Subcutaneous adipose tissue (tissue), 4 donors: ENCODE results near the gene PROK1. TPM values are rescaled to one million over a fixed set of nuclear protein-coding genes. Genes with fewer than 3 reads are reported as not detected.

Experiments used
- total RNA-seq, 4 donors: library from RNA; depleted of rRNA; stranded (reverse); fragments of >200 nt; gene quantifications; one replicate each; pipeline ENCODE4 v1.1.0, GENCODE V29; 2016
- TF ChIP-seq, protein P1 (sequence below): fragments of 450-650 bp; IDR thresholded peaks from one replicate; pipeline ENCODE4 v1.5.1; 2016; ENCODE audit warnings: low read depth, mild to moderate bottlenecking, control low read depth, antibody characterized with exemption, moderate library complexity

PROK1 gene
- total RNA-seq, 4 donors from 2014 or later = 3.6 to 25.8 TPM; not detected in 2

DNA sequence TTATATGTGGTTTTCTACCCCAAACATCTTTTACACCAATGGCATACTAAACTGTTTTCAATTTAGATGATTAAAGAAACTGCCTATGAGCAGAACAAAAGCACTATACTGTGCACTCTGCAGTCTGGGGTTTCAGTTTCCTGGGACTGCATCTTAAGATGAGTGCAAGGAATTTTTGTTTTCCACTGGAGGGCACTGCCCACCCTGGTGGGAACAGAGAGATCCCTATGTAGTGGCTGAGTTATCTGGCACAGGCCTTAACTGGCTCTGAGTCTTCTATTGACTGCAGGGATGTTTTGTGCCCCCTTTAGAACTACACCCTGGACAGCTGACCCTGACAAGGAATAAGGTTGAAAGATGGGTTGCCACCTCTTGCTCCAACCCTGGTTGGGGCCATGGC, 12.0 kb downstream of the PROK1 start:
- TF ChIP-seq, protein P1, sequence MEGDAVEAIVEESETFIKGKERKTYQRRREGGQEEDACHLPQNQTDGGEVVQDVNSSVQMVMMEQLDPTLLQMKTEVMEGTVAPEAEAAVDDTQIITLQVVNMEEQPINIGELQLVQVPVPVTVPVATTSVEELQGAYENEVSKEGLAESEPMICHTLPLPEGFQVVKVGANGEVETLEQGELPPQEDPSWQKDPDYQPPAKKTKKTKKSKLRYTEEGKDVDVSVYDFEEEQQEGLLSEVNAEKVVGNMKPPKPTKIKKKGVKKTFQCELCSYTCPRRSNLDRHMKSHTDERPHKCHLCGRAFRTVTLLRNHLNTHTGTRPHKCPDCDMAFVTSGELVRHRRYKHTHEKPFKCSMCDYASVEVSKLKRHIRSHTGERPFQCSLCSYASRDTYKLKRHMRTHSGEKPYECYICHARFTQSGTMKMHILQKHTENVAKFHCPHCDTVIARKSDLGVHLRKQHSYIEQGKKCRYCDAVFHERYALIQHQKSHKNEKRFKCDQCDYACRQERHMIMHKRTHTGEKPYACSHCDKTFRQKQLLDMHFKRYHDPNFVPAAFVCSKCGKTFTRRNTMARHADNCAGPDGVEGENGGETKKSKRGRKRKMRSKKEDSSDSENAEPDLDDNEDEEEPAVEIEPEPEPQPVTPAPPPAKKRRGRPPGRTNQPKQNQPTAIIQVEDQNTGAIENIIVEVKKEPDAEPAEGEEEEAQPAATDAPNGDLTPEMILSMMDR = no peak

DNA sequence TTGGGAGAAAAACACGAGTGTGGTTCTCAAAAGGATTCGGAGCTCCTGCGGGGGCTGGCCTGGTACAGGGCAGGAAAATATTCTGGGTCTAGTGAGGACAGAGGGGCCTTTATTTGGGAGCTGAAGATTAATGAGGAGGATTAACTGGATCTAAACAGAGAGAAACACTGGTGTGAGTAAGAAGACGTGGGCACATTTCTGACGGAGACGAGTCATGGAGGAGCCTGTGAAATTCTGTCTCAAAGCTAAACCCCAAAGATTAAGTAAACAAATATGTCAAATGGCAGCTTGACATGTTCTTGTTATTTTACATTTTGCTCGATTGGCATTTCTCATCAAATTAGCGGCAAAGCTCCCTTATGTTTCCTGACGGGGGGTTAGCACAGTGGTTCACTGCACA, 12.8 kb downstream of the PROK1 start:
- TF ChIP-seq, protein P1 = no peak

GRCh38 chr1:110464340-110464739, 13.4 kb downstream of the PROK1 start:
- TF ChIP-seq, protein P1 = no peak

DNA sequence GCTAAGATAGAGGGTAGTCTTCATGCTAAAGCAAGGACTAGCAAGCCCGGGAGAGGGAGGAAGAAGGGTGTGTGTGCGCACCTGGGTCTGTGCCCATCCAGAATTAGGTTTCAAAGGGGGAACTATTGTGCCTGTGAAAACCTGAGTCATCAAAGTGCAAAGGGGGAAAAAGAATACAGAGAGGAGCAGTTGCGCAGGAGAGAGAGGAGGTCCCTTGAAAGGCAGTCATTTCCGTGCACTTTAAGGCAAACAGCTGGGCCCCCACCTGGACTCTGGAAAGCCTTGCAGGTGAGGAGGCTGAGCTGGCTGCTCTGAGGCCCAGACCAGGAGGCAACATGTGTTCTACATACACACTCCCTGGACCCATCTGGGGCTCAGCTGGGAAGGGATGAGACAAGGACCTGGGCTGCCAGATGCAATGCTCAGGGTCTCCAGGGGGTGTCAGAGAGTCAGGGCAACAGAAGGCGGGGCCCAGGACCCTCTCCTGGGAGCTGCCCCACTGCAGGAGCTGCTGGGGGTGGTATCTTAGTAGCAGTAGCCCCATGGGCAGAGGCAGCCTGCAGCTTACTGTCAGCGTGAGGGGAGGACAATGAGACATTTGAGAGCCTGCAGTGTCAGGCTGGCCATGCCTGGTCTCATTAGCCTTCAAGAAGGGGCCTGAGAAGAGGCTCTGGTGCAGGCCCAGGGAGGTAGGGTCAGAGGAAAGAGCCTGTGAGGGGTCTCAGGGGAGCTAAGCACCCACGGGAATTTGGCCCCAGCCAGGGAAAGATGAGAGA, 14.3 kb downstream of the PROK1 start:
- TF ChIP-seq, protein P1 = no peak

DNA sequence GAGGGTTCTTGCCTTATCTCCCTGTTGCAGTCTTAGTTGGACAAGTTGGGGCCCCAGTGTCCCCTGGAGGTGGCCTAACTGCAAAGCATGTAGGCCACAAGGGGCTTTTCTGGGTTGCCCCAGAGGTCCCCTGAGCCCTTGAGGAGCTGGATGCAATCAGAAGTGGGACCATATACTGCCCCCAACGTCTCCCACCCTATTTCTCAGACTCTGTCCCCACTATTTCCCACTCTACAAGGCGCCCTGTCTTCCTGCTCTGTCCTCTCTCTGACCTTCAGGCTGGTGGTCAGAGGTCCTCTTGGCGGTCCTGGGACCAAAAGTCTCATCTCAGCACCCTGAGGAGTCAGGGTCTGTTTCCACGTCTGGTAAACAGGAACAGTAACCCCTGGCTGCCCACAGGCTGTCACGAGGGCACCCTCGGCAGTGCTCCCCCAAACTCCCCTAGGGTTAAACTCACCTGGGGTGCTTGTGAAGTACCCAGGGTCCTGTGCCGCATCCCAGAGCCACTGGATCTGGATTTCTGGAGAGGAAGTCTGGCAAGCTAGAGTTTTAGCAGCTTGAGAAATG, 14.9 kb downstream of the PROK1 start:
- TF ChIP-seq, protein P1 = no peak

GRCh38 chr1:110466646-110467280, 15.8 kb downstream of the PROK1 start:
- TF ChIP-seq, protein P1 = no peak

DNA sequence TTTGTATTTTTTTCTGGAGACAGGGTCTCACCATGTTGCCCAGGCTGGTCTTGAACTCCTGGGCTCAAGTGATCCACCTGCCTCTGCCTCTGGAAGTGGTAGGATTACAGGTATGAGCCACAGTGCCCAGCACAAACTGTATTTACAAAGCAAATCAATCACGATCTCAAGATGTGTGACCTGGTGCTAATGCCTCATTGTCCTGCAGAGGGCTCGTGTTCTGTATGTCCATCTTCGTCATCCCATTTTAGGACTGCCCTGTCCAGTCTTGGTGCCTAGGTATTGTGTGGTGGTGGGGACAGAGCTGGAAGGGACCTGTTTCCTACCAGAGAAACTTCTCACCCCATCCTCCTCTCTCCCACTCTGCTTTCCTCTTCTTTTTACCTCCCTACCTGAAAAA, 20.2 kb downstream of the PROK1 start:
- TF ChIP-seq, protein P1 = no peak
